Natural killer cell (primary cell): ENCODE results near the gene TRAPPC13. TPM values are rescaled to one million over a fixed set of nuclear protein-coding genes. Genes with fewer than 3 reads are reported as not detected.

ENCODE experiments used
- ATAC-seq, 3 donors: fragments of 150-1000 bp in 2 of 3; fragments of 200-7000 bp in 1 of 3; cut with Tn5 transposase; 1 replicate in 1 of 3; 2 replicates in 2 of 3; pipeline ENCODE4 v1.10.0; 2021; ENCODE audit warnings: mild to moderate bottlenecking in 2 of 3, moderate library complexity in 2 of 3
- DNase-seq, 2 donors: peaks; one replicate each; pipeline versions ENCODE4 v3.0.0 to v3.0.0-alpha.2; 2013 to 2021; ENCODE audit warnings: mixed read lengths in 1 of 2
- H3K27ac ChIP-seq: one replicate; pipeline ENCODE4 v1.5.1; 2013; ENCODE audit warnings: mild to moderate bottlenecking, low read length
- H3K27me3 ChIP-seq: one replicate; pipeline ENCODE4 v1.6.1; 2013; ENCODE audit warnings: low read length; ENCODE audit not compliant: control insufficient read depth, insufficient read depth
- H3K36me3 ChIP-seq: one replicate; pipeline ENCODE4 v1.6.1; 2013; ENCODE audit warnings: low read length; ENCODE audit not compliant: control insufficient read depth, insufficient read depth
- H3K4me1 ChIP-seq: one replicate; pipeline ENCODE4 v1.6.1; 2013; ENCODE audit warnings: low read length; ENCODE audit not compliant: control insufficient read depth, insufficient read depth
- H3K4me3 ChIP-seq: one replicate; pipeline ENCODE4 v1.5.1; 2013; ENCODE audit warnings: low read length
- H3K9me3 ChIP-seq: one replicate; pipeline ENCODE4 v1.6.1; 2013; ENCODE audit warnings: low read length; ENCODE audit not compliant: control insufficient read depth, insufficient read depth
- H3K27ac Mint-ChIP-seq, 2 donors: one replicate each; pipeline ENCODE4 v1.8.0; 2022; ENCODE audit warnings: mild to moderate bottlenecking in 2 of 2, mixed read lengths in 2 of 2, moderate library complexity in 1 of 2
- H3K27me3 Mint-ChIP-seq, 2 donors: one replicate each; pipeline ENCODE4 v1.8.0; 2022; ENCODE audit warnings: low read depth in 2 of 2, mixed read lengths in 2 of 2
- H3K36me3 Mint-ChIP-seq: one replicate; pipeline ENCODE4 v1.8.0; 2022; ENCODE audit warnings: mixed read lengths
- H3K4me1 Mint-ChIP-seq, 2 donors: one replicate each; pipeline ENCODE4 v1.8.0; 2022; ENCODE audit warnings: mixed read lengths in 2 of 2
- H3K4me3 Mint-ChIP-seq: one replicate; pipeline ENCODE4 v1.8.0; 2022; ENCODE audit warnings: mild to moderate bottlenecking, moderate library complexity, mixed read lengths
- H3K9me3 Mint-ChIP-seq, 2 donors: one replicate each; pipeline ENCODE4 v1.8.0; 2022; ENCODE audit warnings: mixed read lengths in 2 of 2
- WGBS: methylation state at CpG from one replicate; pipeline ENCODE4 v1.1.7; 2013; ENCODE audit warnings: missing lambda C conversion rate; ENCODE audit not compliant: insufficient coverage; 5-methylcytosine and 5-hydroxymethylcytosine counted together
- intact Hi-C: fragments of 100-400 bp; cut with micrococcal nuclease; formaldehyde crosslinking; loops from one replicate; pipeline ENCODE4 v1.14.2; 2022
- total RNA-seq, 4 donors: library from RNA; stranded (reverse); fragments of 120-200 nt in 1 of 4; gene quantifications; one replicate each; pipeline versions ENCODE4 v1.2.3 to v1.2.4, GENCODE V29; 2013 to 2022
- TF ChIP-seq, protein P1 (sequence below): fragments of 200-600 bp; IDR thresholded peaks from one replicate; pipeline ENCODE4 v1.8.0; 2022; ENCODE audit warnings: antibody characterized with exemption

Gene TRAPPC13
- total RNA-seq, 3 donors from 2014 or later (not counting 1 experiment from before 2014, with no cell fraction given), result 20.9 to 27.5 (median 25.6) TPM

DNA sequence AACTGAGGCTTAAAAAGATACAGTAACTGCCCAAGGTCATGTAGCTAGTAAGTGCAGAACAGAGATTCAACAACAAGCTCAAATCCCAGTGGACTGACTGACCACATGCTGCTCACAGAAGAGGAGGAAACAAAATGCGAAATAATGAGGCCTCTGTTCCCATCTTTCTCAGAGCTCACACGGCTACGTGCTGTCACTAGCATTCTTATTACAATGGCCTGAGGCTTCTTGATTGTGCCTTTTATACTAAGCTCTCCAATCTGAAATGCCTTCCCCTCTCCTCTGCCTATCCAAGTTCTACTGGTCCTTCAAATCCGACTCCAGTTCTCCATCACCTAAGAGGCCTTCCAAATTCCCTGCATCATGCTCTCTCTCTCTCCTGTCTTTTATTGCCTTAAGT lies 71.1 kb downstream of the TRAPPC13 start:
- Mint-ChIP-seq H3K27me3 (no peaks in the 10 kb centered on the region), H3K27ac (no peak overlapping the region), H3K9me3 (no peaks in the 10 kb centered on the region), H3K4me3 (no peak overlapping the region), H3K36me3 (peaks cover 9% of the 10 kb centered on the region), H3K4me1 (no peaks in the 10 kb centered on the region)
- intact Hi-C loops, result no loop called here
- H3K27ac ChIP-seq, result no peak overlapping the region
- H3K27me3 ChIP-seq, result no peaks in the 10 kb centered on the region
- no peaks in the 10 kb centered on the region for H3K9me3 ChIP-seq
- H3K4me3 ChIP-seq, result no peak overlapping the region
- H3K36me3 ChIP-seq, result peaks cover 17% of the 10 kb centered on the region
- TF ChIP-seq, protein P1, sequence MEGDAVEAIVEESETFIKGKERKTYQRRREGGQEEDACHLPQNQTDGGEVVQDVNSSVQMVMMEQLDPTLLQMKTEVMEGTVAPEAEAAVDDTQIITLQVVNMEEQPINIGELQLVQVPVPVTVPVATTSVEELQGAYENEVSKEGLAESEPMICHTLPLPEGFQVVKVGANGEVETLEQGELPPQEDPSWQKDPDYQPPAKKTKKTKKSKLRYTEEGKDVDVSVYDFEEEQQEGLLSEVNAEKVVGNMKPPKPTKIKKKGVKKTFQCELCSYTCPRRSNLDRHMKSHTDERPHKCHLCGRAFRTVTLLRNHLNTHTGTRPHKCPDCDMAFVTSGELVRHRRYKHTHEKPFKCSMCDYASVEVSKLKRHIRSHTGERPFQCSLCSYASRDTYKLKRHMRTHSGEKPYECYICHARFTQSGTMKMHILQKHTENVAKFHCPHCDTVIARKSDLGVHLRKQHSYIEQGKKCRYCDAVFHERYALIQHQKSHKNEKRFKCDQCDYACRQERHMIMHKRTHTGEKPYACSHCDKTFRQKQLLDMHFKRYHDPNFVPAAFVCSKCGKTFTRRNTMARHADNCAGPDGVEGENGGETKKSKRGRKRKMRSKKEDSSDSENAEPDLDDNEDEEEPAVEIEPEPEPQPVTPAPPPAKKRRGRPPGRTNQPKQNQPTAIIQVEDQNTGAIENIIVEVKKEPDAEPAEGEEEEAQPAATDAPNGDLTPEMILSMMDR, result no peak
- 93% methylated on average over 4 of the region's 4 CpGs for WGBS
- no peaks in the 10 kb centered on the region for H3K4me1 ChIP-seq
- DNase-seq (no peak), ATAC-seq (no peak)

DNA sequence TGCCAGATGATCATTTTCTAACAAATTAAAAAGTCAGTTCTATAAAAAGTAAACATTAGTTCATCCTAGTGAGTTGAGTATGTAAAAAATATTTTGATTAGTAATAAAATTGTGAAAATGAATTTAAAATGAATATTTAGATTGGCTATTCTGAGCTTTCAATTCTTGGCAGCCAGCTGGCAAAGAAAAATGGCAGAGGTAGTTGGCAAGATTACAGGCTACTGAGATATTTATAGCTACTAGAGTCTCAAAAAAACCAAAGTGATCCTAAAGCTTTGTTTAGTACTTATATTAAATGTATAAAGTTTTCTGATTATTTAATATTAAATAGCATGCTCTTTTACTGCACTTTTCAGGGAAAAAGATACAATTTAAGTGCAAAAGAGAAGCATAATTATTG lies 72.1 kb downstream of the TRAPPC13 start:
- Histone ChIP-seq H3K27ac (no peak overlapping the region), H3K36me3 (peaks cover 14% of the 10 kb centered on the region), H3K9me3 (no peaks in the 10 kb centered on the region), H3K4me3 (no peak overlapping the region), H3K4me1 (no peaks in the 10 kb centered on the region), H3K27me3 (no peaks in the 10 kb centered on the region)
- TF ChIP-seq, protein P1, result no peak
- DNase-seq (no peak), ATAC-seq (no peak)
- H3K27ac Mint-ChIP-seq, result no peak overlapping the region
- H3K27me3 Mint-ChIP-seq, result no peaks in the 10 kb centered on the region
- H3K36me3 Mint-ChIP-seq, result peaks cover 9% of the 10 kb centered on the region
- H3K9me3 Mint-ChIP-seq, result no peaks in the 10 kb centered on the region
- no peak overlapping the region for H3K4me3 Mint-ChIP-seq
- no peaks in the 10 kb centered on the region for H3K4me1 Mint-ChIP-seq
- intact Hi-C loops, result no loop called here

DNA sequence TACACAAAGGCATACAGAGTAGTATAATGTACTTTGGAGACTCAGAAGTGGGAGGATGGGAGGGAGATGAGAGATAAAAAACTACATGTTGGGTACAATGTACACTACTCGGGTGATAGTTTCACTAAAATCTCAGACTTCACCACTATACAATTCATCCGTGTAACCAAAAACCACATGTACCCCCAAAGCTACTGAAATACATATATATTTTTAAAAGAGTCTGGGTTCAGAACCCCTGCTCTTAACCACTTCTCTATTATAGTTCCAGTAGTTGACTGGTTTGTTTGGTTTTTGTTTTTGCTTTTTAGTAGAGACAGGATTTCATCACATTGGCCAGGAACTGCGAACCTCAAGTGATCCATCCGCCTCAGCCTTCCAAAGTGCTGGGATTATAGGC lies 74.5 kb downstream of the TRAPPC13 start:
- WGBS, result 82% methylated on average over 2 of the region's 4 CpGs
- Mint-ChIP-seq H3K36me3 (peaks cover 9% of the 10 kb centered on the region), H3K9me3 (no peaks in the 10 kb centered on the region), H3K4me1 (no peaks in the 10 kb centered on the region), H3K27me3 (no peaks in the 10 kb centered on the region), H3K4me3 (no peak overlapping the region), H3K27ac (no peak overlapping the region)
- Histone ChIP-seq H3K9me3 (no peaks in the 10 kb centered on the region), H3K4me1 (no peaks in the 10 kb centered on the region), H3K27ac (no peak overlapping the region), H3K27me3 (no peaks in the 10 kb centered on the region), H3K4me3 (no peak overlapping the region), H3K36me3 (peaks cover 16% of the 10 kb centered on the region)
- TF ChIP-seq, protein P1, result no peak
- ATAC-seq, result no peak
- DNase-seq, result no peak
- intact Hi-C loops, result no loop called here

DNA sequence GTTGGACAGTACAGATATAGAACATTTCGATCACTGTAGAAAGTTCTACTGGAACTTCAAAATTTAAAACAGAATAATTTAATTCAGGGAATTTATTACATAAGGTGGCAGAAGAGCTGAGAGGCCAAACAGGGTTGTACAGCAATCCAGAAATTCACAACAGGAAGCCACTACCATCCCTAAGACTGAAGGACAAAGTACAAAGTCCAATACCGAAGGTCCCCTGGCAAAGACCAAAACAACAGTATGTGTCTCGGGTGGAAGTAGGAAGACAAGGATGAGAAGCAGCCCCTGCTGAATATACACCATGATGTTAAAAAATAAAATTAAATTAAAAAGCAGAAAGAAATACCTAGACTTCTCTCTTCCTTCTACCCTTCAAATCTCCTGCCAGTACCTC lies 77.2 kb downstream of the TRAPPC13 start:
- H3K36me3 ChIP-seq, result peaks cover 5% of the 10 kb centered on the region
- Mint-ChIP-seq H3K4me1 (no peaks in the 10 kb centered on the region), H3K27ac (no peak overlapping the region), H3K9me3 (no peaks in the 10 kb centered on the region), H3K4me3 (no peak overlapping the region), H3K36me3 (peaks cover 9% of the 10 kb centered on the region), H3K27me3 (no peaks in the 10 kb centered on the region)
- DNase-seq (no peak), ATAC-seq (no peak)
- no peaks in the 10 kb centered on the region for H3K27me3 ChIP-seq
- H3K9me3 ChIP-seq, result no peaks in the 10 kb centered on the region
- H3K4me3 ChIP-seq, result no peak overlapping the region
- intact Hi-C loops, result no loop called here
- H3K27ac ChIP-seq, result no peak overlapping the region
- TF ChIP-seq, protein P1, result no peak
- 100% methylated on average over 2 of the region's 3 CpGs for WGBS
- no peaks in the 10 kb centered on the region for H3K4me1 ChIP-seq
